PC-3 (cell line): ENCODE results near the gene TMC3.

Source experiments
- CTCF ChIP-seq: fragments of 300-600 bp; sonication (generic); conservative IDR thresholded peaks from 2 replicates; pipeline ENCODE4 v1.5.1; 2017; ENCODE audit warnings: antibody characterized with exemption, low read depth, mild to moderate bottlenecking, low read length
- EZH2 ChIP-seq: fragments of 300-600 bp; sonication (generic); IDR thresholded peaks from one replicate; pipeline ENCODE4 v1.6.1; 2017; ENCODE audit warnings: antibody characterized with exemption, mild to moderate bottlenecking, low read length; ENCODE audit not compliant: unreplicated experiment
- EZH2phosphoT487 ChIP-seq: fragments of 300-600 bp; sonication (generic); IDR thresholded peaks from 2 replicates; pipeline ENCODE4 v1.6.1; 2018; ENCODE audit warnings: mild to moderate bottlenecking, antibody characterized with exemption, low read length, borderline replicate concordance

- no peak for TF ChIP-seq CTCF
- no peak for TF ChIP-seq EZH2phosphoT487
- TF ChIP-seq EZH2 = no peak
These were observed 52.3 kb downstream of the TMC3 start for GRCh38 chr15:81321667-81322066.
